ENCODE data around the gene ZNF606.
A peak's percentile ranks its signal among the peaks of the same experiment; 100 is the strongest.

ZNF606 gene

GRCh38 chr19:57946316-57946715, 56.3 kb downstream of the ZNF606 start:
- TF ChIP-seq CTCF (IDR thresholded peaks at IDR 0.05; ENCODE audit: extremely low read depth, insufficient read depth, missing control alignments) = no peak
- DNase-seq (ENCODE audit: low spot score) = no peak
- in situ Hi-C loops (cut with MboI; ENCODE audit: low pct_unique_long_range_greater_than_20kb, low sequenced_read_pairs, unreplicated experiment) = no loop called here

GRCh38 chr19:57941593-57941992, 61.0 kb downstream of the ZNF606 start:
- TF ChIP-seq CTCF (IDR thresholded peaks at IDR 0.05; ENCODE audit: extremely low read depth, insufficient read depth, missing control alignments) = no peak
- no peak for DNase-seq (ENCODE audit: low spot score)
- in situ Hi-C loops (cut with MboI; ENCODE audit: low pct_unique_long_range_greater_than_20kb, low sequenced_read_pairs, unreplicated experiment) = no loop called here

GRCh38 chr19:57935731-57936130, 66.9 kb downstream of the ZNF606 start:
- TF ChIP-seq CTCF (IDR thresholded peaks at IDR 0.05; ENCODE audit: extremely low read depth, insufficient read depth, missing control alignments) = no peak
- no peak for DNase-seq (ENCODE audit: low spot score)
- in situ Hi-C loops (cut with MboI; ENCODE audit: low pct_unique_long_range_greater_than_20kb, low sequenced_read_pairs, unreplicated experiment) = no loop called here

GRCh38 chr19:57934820-57935665, 67.6 kb downstream of the ZNF606 start, which contains the start of gene ZNF418:
TSS of gene ZNF418 (minus strand) at chr19:57935402. CDS start at chr19:57933822, 1,580 bp downstream.
- DNase-seq (ENCODE audit: low spot score) = peak; percentile 28
- no peak for TF ChIP-seq CTCF (IDR thresholded peaks at IDR 0.05; ENCODE audit: extremely low read depth, insufficient read depth, missing control alignments)
- in situ Hi-C loops (cut with MboI; ENCODE audit: low pct_unique_long_range_greater_than_20kb, low sequenced_read_pairs, unreplicated experiment) = no loop called here

GRCh38 chr19:57927587-57927986, 75.0 kb downstream of the ZNF606 start:
- no peak for DNase-seq (ENCODE audit: low spot score)
- in situ Hi-C loops (cut with MboI; ENCODE audit: low pct_unique_long_range_greater_than_20kb, low sequenced_read_pairs, unreplicated experiment) = no loop called here
- TF ChIP-seq CTCF (IDR thresholded peaks at IDR 0.05; ENCODE audit: extremely low read depth, insufficient read depth, missing control alignments) = no peak
